AG10803 (cell line): Measurements from ENCODE around the gene HMOX1.
A peak's percentile ranks its signal among the peaks of the same experiment; 100 is the strongest.

Experiments used
- DNase-seq: peaks from one replicate; pipeline ENCODE4 v3.0.0; 2010; ENCODE audit warnings: low read depth
- H3K4me3 ChIP-seq: 2 replicates; pipeline ENCODE4 v1.5.1; 2011; ENCODE audit warnings: mild to moderate bottlenecking, low read length, control low read depth
- CTCF ChIP-seq: conservative IDR thresholded peaks from 2 replicates; pipeline ENCODE4 v1.5.1; 2011; ENCODE audit warnings: mild to moderate bottlenecking, low read length, control low read depth, inconsistent platforms

Gene HMOX1

GRCh38 chr22:35425546-35425945, 44.6 kb downstream of the HMOX1 start:
- H3K4me3 ChIP-seq = no peak overlapping the region
- DNase-seq = no peak
- no peak for TF ChIP-seq CTCF

GRCh38 chr22:35425971-35426800, 45.3 kb downstream of the HMOX1 start:
- no peak overlapping the region for H3K4me3 ChIP-seq
- peak; percentile 12 for DNase-seq
- TF ChIP-seq CTCF = no peak

GRCh38 chr22:35426801-35427140, 45.9 kb downstream of the HMOX1 start:
- TF ChIP-seq CTCF = no peak
- DNase-seq = no peak
- H3K4me3 ChIP-seq = no peak overlapping the region

- no peak overlapping the region for H3K4me3 ChIP-seq
- peak; percentile 91 for TF ChIP-seq CTCF
- DNase-seq = peak; percentile 92
Observed at GRCh38 chr22:35430897-35431322, 50.0 kb downstream of the HMOX1 start.

GRCh38 chr22:35431483-35432227, 50.8 kb downstream of the HMOX1 start:
- no peak overlapping the region for H3K4me3 ChIP-seq
- DNase-seq = no peak
- peak; percentile 26; the same call in 1 of the 2 replicates for TF ChIP-seq CTCF

- no peak for TF ChIP-seq CTCF
- no peak overlapping the region for H3K4me3 ChIP-seq
- no peak for DNase-seq
Observed at GRCh38 chr22:35432228-35432905, 51.5 kb downstream of the HMOX1 start.
